Natural killer cell treated with Interleukin-12 subunit alpha and Interleukin-12 subunit beta and Interleukin-15 and Interleukin-18, amount 100 ng/mL, for 72 hours (primary cell): ENCODE results near the gene ZMYND12. TPM values are rescaled to one million over a fixed set of nuclear protein-coding genes. Genes with fewer than 3 reads are reported as not detected.
"Not testable (repeated sequence)": the region's sequence is repeated elsewhere in the genome, so short reads cannot be mapped to it uniquely, and the experiment has no call there.

ENCODE experiments used
- ATAC-seq, 2 donors: fragments of 150-1000 bp; cut with Tn5 transposase in 1 of 2; sonication (Bioruptor Pico), chemical (Tn5 transposase) in 1 of 2; 2 replicates each; pipeline ENCODE4 v1.10.0; 2021
- DNase-seq: peaks from one replicate; pipeline ENCODE4 v3.0.0; 2022; ENCODE audit warnings: low spot score
- H3K27ac Mint-ChIP-seq, 2 donors: 1 replicate in 1 of 2; 2 replicates in 1 of 2; pipeline ENCODE4 v1.8.0; 2022; ENCODE audit warnings: mixed read lengths in 2 of 2, mild to moderate bottlenecking in 1 of 2, moderate library complexity in 1 of 2
- H3K27me3 Mint-ChIP-seq, 2 donors: 1 replicate in 1 of 2; 2 replicates in 1 of 2; pipeline ENCODE4 v1.8.0; 2022; ENCODE audit warnings: mixed read lengths in 2 of 2
- H3K36me3 Mint-ChIP-seq: one replicate; pipeline ENCODE4 v1.8.0; 2022; ENCODE audit warnings: mixed read lengths
- H3K4me1 Mint-ChIP-seq, 2 donors: 1 replicate in 1 of 2; 2 replicates in 1 of 2; pipeline ENCODE4 v1.8.0; 2022; ENCODE audit warnings: low read depth in 2 of 2, mixed read lengths in 2 of 2, mild to moderate bottlenecking in 1 of 2
- H3K4me3 Mint-ChIP-seq: one replicate; pipeline ENCODE4 v1.8.0; 2022; ENCODE audit warnings: mixed read lengths
- H3K9me3 Mint-ChIP-seq: 2 replicates; pipeline ENCODE4 v1.8.0; 2022; ENCODE audit warnings: mixed read lengths
- total RNA-seq, 2 donors: library from RNA; stranded (reverse); gene quantifications; one replicate each; pipeline ENCODE4 v1.2.3, GENCODE V29; 2022

ZMYND12 gene
- not detected for total RNA-seq

GRCh38 chr1:42456010-42456753 lies at the start of gene ZMYND12, which contains the start of gene PPCS:
TSS of gene ZMYND12 (minus strand) at chr1:42456022. CDS start at chr1:42455997, 25 bp downstream.
TSS of gene PPCS (plus strand) at chr1:42456543. CDS start at chr1:42456566, 23 bp downstream.
- Mint-ChIP-seq H3K4me1 (peaks cover 26 to 31% of the 10 kb centered on the region in 2 donors), H3K27me3 (peaks cover 0 to 5% of the 10 kb centered on the region in 2 donors), H3K9me3 (no peaks in the 10 kb centered on the region), H3K27ac (peak within 1 kb of the TSS; percentile 92 to 96), H3K4me3 (peak within 1 kb of the TSS; percentile 94), H3K36me3 (peaks cover 18% of the 10 kb centered on the region)
- ATAC-seq (peak; percentile 93 to 95), DNase-seq (peak; percentile 91)

GRCh38 chr1:42504535-42505128 lies 48.8 kb upstream of the ZMYND12 start:
- ATAC-seq: no peak
- no peak overlapping the region for H3K4me3 Mint-ChIP-seq
- peaks cover 23% of the 10 kb centered on the region for H3K36me3 Mint-ChIP-seq
- no peak overlapping the region for H3K27ac Mint-ChIP-seq
- no peaks in the 10 kb centered on the region for H3K27me3 Mint-ChIP-seq
- no peak for DNase-seq
- peaks cover 3% of the 10 kb centered on the region for H3K9me3 Mint-ChIP-seq
- H3K4me1 Mint-ChIP-seq: no peaks in the 10 kb centered on the region

- not testable (repeated sequence) for H3K9me3 Mint-ChIP-seq, H3K27ac Mint-ChIP-seq, ATAC-seq, H3K27me3 Mint-ChIP-seq, DNase-seq, H3K4me1 Mint-ChIP-seq, H3K4me3 Mint-ChIP-seq
- peaks cover 13% of the 10 kb centered on the region for H3K36me3 Mint-ChIP-seq
These were observed 46.2 kb upstream of the ZMYND12 start for GRCh38 chr1:42502031-42502430.

- no peaks in the 10 kb centered on the region for H3K9me3 Mint-ChIP-seq
- no peaks in the 10 kb centered on the region for H3K4me1 Mint-ChIP-seq
- no peak for DNase-seq
- no peaks in the 10 kb centered on the region for H3K36me3 Mint-ChIP-seq
- no peaks in the 10 kb centered on the region for H3K27me3 Mint-ChIP-seq
- ATAC-seq: no peak
- H3K27ac Mint-ChIP-seq: no peak overlapping the region
- no peak overlapping the region for H3K4me3 Mint-ChIP-seq
These were observed 34.4 kb upstream of the ZMYND12 start for GRCh38 chr1:42490237-42490636.

- no peak overlapping the region for H3K4me3 Mint-ChIP-seq
- H3K9me3 Mint-ChIP-seq: no peaks in the 10 kb centered on the region
- ATAC-seq (no peak), DNase-seq (no peak)
- no peaks in the 10 kb centered on the region for H3K27me3 Mint-ChIP-seq
- H3K4me1 Mint-ChIP-seq: no peaks in the 10 kb centered on the region
- no peaks in the 10 kb centered on the region for H3K36me3 Mint-ChIP-seq
- H3K27ac Mint-ChIP-seq: no peak overlapping the region
These were observed 28.6 kb upstream of the ZMYND12 start for GRCh38 chr1:42484382-42484781.

GRCh38 chr1:42482635-42483153 lies 26.9 kb upstream of the ZMYND12 start:
- H3K4me1 Mint-ChIP-seq: no peaks in the 10 kb centered on the region
- no peaks in the 10 kb centered on the region for H3K9me3 Mint-ChIP-seq
- no peaks in the 10 kb centered on the region for H3K27me3 Mint-ChIP-seq

GRCh38 chr1:42480921-42481320 lies 25.1 kb upstream of the ZMYND12 start:
- H3K36me3 Mint-ChIP-seq: no peaks in the 10 kb centered on the region
- no peaks in the 10 kb centered on the region for H3K9me3 Mint-ChIP-seq
- H3K4me1 Mint-ChIP-seq: no peaks in the 10 kb centered on the region
- no peak for DNase-seq
- no peak overlapping the region for H3K4me3 Mint-ChIP-seq
- ATAC-seq: no peak
- no peaks in the 10 kb centered on the region for H3K27me3 Mint-ChIP-seq
- no peak overlapping the region for H3K27ac Mint-ChIP-seq

More at GRCh38 chr1:42482635-42483153, 26.9 kb upstream of the ZMYND12 start:
- H3K27ac Mint-ChIP-seq: no peak overlapping the region
- no peak for DNase-seq
- H3K4me3 Mint-ChIP-seq: no peak overlapping the region
- ATAC-seq: no peak
- H3K36me3 Mint-ChIP-seq: no peaks in the 10 kb centered on the region

- ATAC-seq: peak in 1 of 2 donors; percentile 51
These were observed 23.8 kb upstream of the ZMYND12 start for GRCh38 chr1:42479621-42480020.

GRCh38 chr1:42477775-42478174 lies 22.0 kb upstream of the ZMYND12 start:
- Mint-ChIP-seq H3K9me3 (no peaks in the 10 kb centered on the region), H3K4me1 (no peaks in the 10 kb centered on the region), H3K27ac (no peak overlapping the region), H3K27me3 (no peaks in the 10 kb centered on the region), H3K36me3 (no peaks in the 10 kb centered on the region), H3K4me3 (no peak overlapping the region)
- DNase-seq (no peak), ATAC-seq (no peak)

More at GRCh38 chr1:42479621-42480020, 23.8 kb upstream of the ZMYND12 start:
- Mint-ChIP-seq H3K4me3 (no peak overlapping the region), H3K4me1 (no peaks in the 10 kb centered on the region), H3K36me3 (no peaks in the 10 kb centered on the region), H3K9me3 (no peaks in the 10 kb centered on the region), H3K27me3 (no peaks in the 10 kb centered on the region), H3K27ac (no peak overlapping the region)
- no peak for DNase-seq

- not testable (repeated sequence) for H3K27me3 Mint-ChIP-seq, H3K9me3 Mint-ChIP-seq, H3K36me3 Mint-ChIP-seq, ATAC-seq, H3K4me1 Mint-ChIP-seq, H3K27ac Mint-ChIP-seq, H3K4me3 Mint-ChIP-seq, DNase-seq
These were observed 21.5 kb upstream of the ZMYND12 start for GRCh38 chr1:42477354-42477753.

- ATAC-seq (no peak), DNase-seq (no peak)
- no peaks in the 10 kb centered on the region for H3K36me3 Mint-ChIP-seq
- no peak overlapping the region for H3K4me3 Mint-ChIP-seq
- no peaks in the 10 kb centered on the region for H3K27me3 Mint-ChIP-seq
- no peaks in the 10 kb centered on the region for H3K9me3 Mint-ChIP-seq
- no peaks in the 10 kb centered on the region for H3K4me1 Mint-ChIP-seq
- no peak overlapping the region for H3K27ac Mint-ChIP-seq
These were observed 20.8 kb upstream of the ZMYND12 start for GRCh38 chr1:42476605-42477004.

GRCh38 chr1:42469727-42470126 lies 13.9 kb upstream of the ZMYND12 start:
- H3K27me3 Mint-ChIP-seq: peaks cover 0 to 4% of the 10 kb centered on the region in 2 donors
- no peak for ATAC-seq
- H3K4me1 Mint-ChIP-seq: peaks cover 0 to 3% of the 10 kb centered on the region in 2 donors
- no peak for DNase-seq
- no peak overlapping the region for H3K27ac Mint-ChIP-seq
- H3K4me3 Mint-ChIP-seq: no peak overlapping the region
- no peaks in the 10 kb centered on the region for H3K36me3 Mint-ChIP-seq
- no peaks in the 10 kb centered on the region for H3K9me3 Mint-ChIP-seq

GRCh38 chr1:42466030-42466429 lies 10.2 kb upstream of the ZMYND12 start:
- no peaks in the 10 kb centered on the region for H3K9me3 Mint-ChIP-seq
- H3K36me3 Mint-ChIP-seq: no peaks in the 10 kb centered on the region
- no peak overlapping the region for H3K4me3 Mint-ChIP-seq
- DNase-seq (no peak), ATAC-seq (no peak)
- H3K4me1 Mint-ChIP-seq: peaks cover 12 to 18% of the 10 kb centered on the region in 2 donors
- H3K27ac Mint-ChIP-seq: no peak overlapping the region
- peaks cover 0 to 4% of the 10 kb centered on the region in 2 donors for H3K27me3 Mint-ChIP-seq

GRCh38 chr1:42463921-42464320 lies 8.1 kb upstream of the ZMYND12 start:
- H3K27me3 Mint-ChIP-seq: no peaks in the 10 kb centered on the region
- no peaks in the 10 kb centered on the region for H3K9me3 Mint-ChIP-seq
- peaks cover 6% of the 10 kb centered on the region for H3K36me3 Mint-ChIP-seq
- DNase-seq (no peak), ATAC-seq (no peak)
- peak overlapping the region; percentile 76 for H3K4me3 Mint-ChIP-seq
- H3K27ac Mint-ChIP-seq: peak overlapping the region in 1 of 2 donors; percentile 59
- H3K4me1 Mint-ChIP-seq: peaks cover 13 to 24% of the 10 kb centered on the region in 2 donors
